ENCODE data around the gene FAM83G. TPM values are rescaled to one million over a fixed set of nuclear protein-coding genes. Genes with fewer than 3 reads are reported as not detected.
A peak's percentile ranks its signal among the peaks of the same experiment; 100 is the strongest.
"Not testable (repeated sequence)": the region's sequence is repeated elsewhere in the genome, so short reads cannot be mapped to it uniquely, and the experiment has no call there.

FAM83G gene
- total RNA-seq, 1 donor from 2014 or later, result 12.9 TPM

GRCh38 chr17:19037547-19037946, 33.0 kb upstream of the FAM83G start:
- not testable (repeated sequence) for H3K9me3 ChIP-seq (ENCODE audit: insufficient read depth, low read depth, low read length)

GRCh38 chr17:19036186-19036585, 31.6 kb upstream of the FAM83G start:
- not testable (repeated sequence) for H3K27me3 ChIP-seq (ENCODE audit: insufficient read depth, low read length); H3K36me3 ChIP-seq (ENCODE audit: insufficient read depth, low read length); H3K27ac ChIP-seq (ENCODE audit: low read depth, low read length); H3K4me2 ChIP-seq (ENCODE audit: low read length); H3K4me1 Mint-ChIP-seq (ENCODE audit: low read depth, unreplicated experiment); H3K36me3 Mint-ChIP-seq (ENCODE audit: low read depth, unreplicated experiment); H4K20me1 ChIP-seq (ENCODE audit: insufficient read depth, low read length); H3K27me3 Mint-ChIP-seq (ENCODE audit: low read depth, unreplicated experiment); H3K9me3 Mint-ChIP-seq (ENCODE audit: unreplicated experiment); FAIRE-seq; H3K9me3 ChIP-seq (ENCODE audit: insufficient read depth, low read depth, low read length); DNase-seq (ENCODE audit: low read depth); H3K9ac ChIP-seq (ENCODE audit: low read length); H3K4me3 ChIP-seq (ENCODE audit: insufficient read depth, low read depth, low read length); H3K4me1 ChIP-seq (ENCODE audit: insufficient read depth, low read length); H3K4me3 Mint-ChIP-seq (ENCODE audit: unreplicated experiment); H2AFZ ChIP-seq (ENCODE audit: low read depth, low read length); H3K79me2 ChIP-seq (ENCODE audit: insufficient read depth, low read length); H3K27ac Mint-ChIP-seq (ENCODE audit: unreplicated experiment)

More at GRCh38 chr17:19037547-19037946, 33.0 kb upstream of the FAM83G start:
- H3K36me3 Mint-ChIP-seq (ENCODE audit: low read depth, unreplicated experiment); H3K27ac Mint-ChIP-seq (ENCODE audit: unreplicated experiment); H3K36me3 ChIP-seq (ENCODE audit: insufficient read depth, low read length); H3K9me3 Mint-ChIP-seq (ENCODE audit: unreplicated experiment); H2AFZ ChIP-seq (ENCODE audit: low read depth, low read length); H3K4me1 Mint-ChIP-seq (ENCODE audit: low read depth, unreplicated experiment); H3K4me2 ChIP-seq (ENCODE audit: low read length); H3K27me3 ChIP-seq (ENCODE audit: insufficient read depth, low read length); H3K79me2 ChIP-seq (ENCODE audit: insufficient read depth, low read length); H3K9ac ChIP-seq (ENCODE audit: low read length); FAIRE-seq; H3K4me3 Mint-ChIP-seq (ENCODE audit: unreplicated experiment); H3K4me1 ChIP-seq (ENCODE audit: insufficient read depth, low read length); H3K27me3 Mint-ChIP-seq (ENCODE audit: low read depth, unreplicated experiment); H3K4me3 ChIP-seq (ENCODE audit: insufficient read depth, low read depth, low read length); DNase-seq (ENCODE audit: low read depth); H3K27ac ChIP-seq (ENCODE audit: low read depth, low read length); H4K20me1 ChIP-seq (ENCODE audit: insufficient read depth, low read length): not testable (repeated sequence)

- not testable (repeated sequence) for H3K4me3 ChIP-seq (ENCODE audit: insufficient read depth, low read depth, low read length); H3K27ac Mint-ChIP-seq (ENCODE audit: unreplicated experiment); H3K4me1 ChIP-seq (ENCODE audit: insufficient read depth, low read length); H3K79me2 ChIP-seq (ENCODE audit: insufficient read depth, low read length); H3K9me3 Mint-ChIP-seq (ENCODE audit: unreplicated experiment); H3K9me3 ChIP-seq (ENCODE audit: insufficient read depth, low read depth, low read length); H3K27ac ChIP-seq (ENCODE audit: low read depth, low read length); H3K9ac ChIP-seq (ENCODE audit: low read length); H4K20me1 ChIP-seq (ENCODE audit: insufficient read depth, low read length); H2AFZ ChIP-seq (ENCODE audit: low read depth, low read length); H3K27me3 Mint-ChIP-seq (ENCODE audit: low read depth, unreplicated experiment); H3K36me3 Mint-ChIP-seq (ENCODE audit: low read depth, unreplicated experiment); H3K4me1 Mint-ChIP-seq (ENCODE audit: low read depth, unreplicated experiment); H3K4me3 Mint-ChIP-seq (ENCODE audit: unreplicated experiment); H3K27me3 ChIP-seq (ENCODE audit: insufficient read depth, low read length); H3K36me3 ChIP-seq (ENCODE audit: insufficient read depth, low read length); DNase-seq (ENCODE audit: low read depth)
- H3K4me2 ChIP-seq (ENCODE audit: low read length), result peak overlapping the region; percentile 52
- FAIRE-seq, result peak; percentile 5
Observed at GRCh38 chr17:19032377-19032988, 27.9 kb upstream of the FAM83G start.

GRCh38 chr17:19031729-19032128, 27.2 kb upstream of the FAM83G start:
- H3K79me2 ChIP-seq (ENCODE audit: insufficient read depth, low read length); DNase-seq (ENCODE audit: low read depth); H2AFZ ChIP-seq (ENCODE audit: low read depth, low read length); H3K27ac ChIP-seq (ENCODE audit: low read depth, low read length); H4K20me1 ChIP-seq (ENCODE audit: insufficient read depth, low read length); H3K4me3 Mint-ChIP-seq (ENCODE audit: unreplicated experiment); H3K27me3 Mint-ChIP-seq (ENCODE audit: low read depth, unreplicated experiment); H3K27ac Mint-ChIP-seq (ENCODE audit: unreplicated experiment); H3K36me3 ChIP-seq (ENCODE audit: insufficient read depth, low read length); H3K9ac ChIP-seq (ENCODE audit: low read length); H3K4me2 ChIP-seq (ENCODE audit: low read length); H3K4me1 Mint-ChIP-seq (ENCODE audit: low read depth, unreplicated experiment); H3K36me3 Mint-ChIP-seq (ENCODE audit: low read depth, unreplicated experiment); H3K9me3 Mint-ChIP-seq (ENCODE audit: unreplicated experiment); H3K4me1 ChIP-seq (ENCODE audit: insufficient read depth, low read length); H3K27me3 ChIP-seq (ENCODE audit: insufficient read depth, low read length); FAIRE-seq; H3K9me3 ChIP-seq (ENCODE audit: insufficient read depth, low read depth, low read length); H3K4me3 ChIP-seq (ENCODE audit: insufficient read depth, low read depth, low read length): not testable (repeated sequence)

GRCh38 chr17:19030771-19031449, 26.3 kb upstream of the FAM83G start:
- not testable (repeated sequence) for H3K27ac ChIP-seq (ENCODE audit: low read depth, low read length); H3K27ac Mint-ChIP-seq (ENCODE audit: unreplicated experiment); H3K9me3 Mint-ChIP-seq (ENCODE audit: unreplicated experiment); H3K4me3 Mint-ChIP-seq (ENCODE audit: unreplicated experiment); H3K36me3 ChIP-seq (ENCODE audit: insufficient read depth, low read length); H2AFZ ChIP-seq (ENCODE audit: low read depth, low read length); H3K9ac ChIP-seq (ENCODE audit: low read length); FAIRE-seq; H3K36me3 Mint-ChIP-seq (ENCODE audit: low read depth, unreplicated experiment); H3K27me3 Mint-ChIP-seq (ENCODE audit: low read depth, unreplicated experiment); H3K79me2 ChIP-seq (ENCODE audit: insufficient read depth, low read length); H3K4me1 ChIP-seq (ENCODE audit: insufficient read depth, low read length); DNase-seq (ENCODE audit: low read depth); H4K20me1 ChIP-seq (ENCODE audit: insufficient read depth, low read length); H3K4me3 ChIP-seq (ENCODE audit: insufficient read depth, low read depth, low read length); H3K4me1 Mint-ChIP-seq (ENCODE audit: low read depth, unreplicated experiment); H3K27me3 ChIP-seq (ENCODE audit: insufficient read depth, low read length); H3K9me3 ChIP-seq (ENCODE audit: insufficient read depth, low read depth, low read length); H3K4me2 ChIP-seq (ENCODE audit: low read length)

GRCh38 chr17:19029740-19030139, 25.2 kb upstream of the FAM83G start:
- H3K4me2 ChIP-seq (ENCODE audit: low read length); H3K79me2 ChIP-seq (ENCODE audit: insufficient read depth, low read length); H3K9me3 Mint-ChIP-seq (ENCODE audit: unreplicated experiment); H3K4me1 Mint-ChIP-seq (ENCODE audit: low read depth, unreplicated experiment); H2AFZ ChIP-seq (ENCODE audit: low read depth, low read length); H3K27me3 Mint-ChIP-seq (ENCODE audit: low read depth, unreplicated experiment); H3K27ac ChIP-seq (ENCODE audit: low read depth, low read length); H3K9me3 ChIP-seq (ENCODE audit: insufficient read depth, low read depth, low read length); H3K36me3 Mint-ChIP-seq (ENCODE audit: low read depth, unreplicated experiment); H3K36me3 ChIP-seq (ENCODE audit: insufficient read depth, low read length); H3K27me3 ChIP-seq (ENCODE audit: insufficient read depth, low read length); H3K9ac ChIP-seq (ENCODE audit: low read length); H4K20me1 ChIP-seq (ENCODE audit: insufficient read depth, low read length); DNase-seq (ENCODE audit: low read depth); H3K4me3 Mint-ChIP-seq (ENCODE audit: unreplicated experiment); H3K4me3 ChIP-seq (ENCODE audit: insufficient read depth, low read depth, low read length); H3K4me1 ChIP-seq (ENCODE audit: insufficient read depth, low read length): not testable (repeated sequence)
- H3K27ac Mint-ChIP-seq (ENCODE audit: unreplicated experiment), result peak overlapping the region; percentile 47
- FAIRE-seq, result peak; percentile 98

Measured in astrocyte (in vitro differentiated cells and primary cell).